Chondrocyte (in vitro differentiated cells): ENCODE results near the gene VPS8. TPM values are rescaled to one million over a fixed set of nuclear protein-coding genes. Genes with fewer than 3 reads are reported as not detected.

Experiments
- DNase-seq: peaks from one replicate; pipeline ENCODE4 v3.0.0; 2021; ENCODE audit warnings: mixed read lengths, low spot score
- H3K27ac Mint-ChIP-seq: one replicate; pipeline ENCODE4 v1.8.0; 2021; ENCODE audit warnings: mild to moderate bottlenecking, moderate library complexity, mixed read lengths; ENCODE audit not compliant: unreplicated experiment
- H3K27me3 Mint-ChIP-seq: 2 replicates; pipeline ENCODE4 v1.8.0; 2021; ENCODE audit warnings: low read depth, mixed read lengths
- H3K36me3 Mint-ChIP-seq: 2 replicates; pipeline ENCODE4 v1.8.0; 2021; ENCODE audit warnings: low read depth, mixed read lengths
- H3K4me1 Mint-ChIP-seq: 2 replicates; pipeline ENCODE4 v1.8.0; 2021; ENCODE audit warnings: low read depth, mild to moderate bottlenecking, mixed read lengths
- H3K4me3 Mint-ChIP-seq: one replicate; pipeline ENCODE4 v1.8.0; 2021; ENCODE audit warnings: mild to moderate bottlenecking, moderate library complexity, mixed read lengths; ENCODE audit not compliant: unreplicated experiment
- H3K9me3 Mint-ChIP-seq: 2 replicates; pipeline ENCODE4 v1.8.0; 2021; ENCODE audit warnings: low read depth, mixed read lengths
- CTCF ChIP-seq: fragments of 200-600 bp; sonication (generic); IDR thresholded peaks from 2 replicates; pipeline ENCODE4 v1.5.0; 2021; ENCODE audit warnings: antibody characterized with exemption, mild to moderate bottlenecking, moderate library complexity
- total RNA-seq: library from RNA; stranded (reverse); gene quantifications from 3 replicates; pipeline ENCODE4 v1.2.1, GENCODE V29; 2021

VPS8 gene
- total RNA-seq, 1 donor from 2014 or later: 53.7 TPM

- Mint-ChIP-seq H3K9me3 (no peaks in the 10 kb centered on the region), H3K4me1 (peaks cover 18% of the 10 kb centered on the region), H3K27ac (no peak overlapping the region), H3K4me3 (no peak overlapping the region), H3K36me3 (no peaks in the 10 kb centered on the region), H3K27me3 (peaks cover 13% of the 10 kb centered on the region)
- peak; percentile 63 for DNase-seq
- no peak for TF ChIP-seq CTCF
Observed at GRCh38 chr3:184773283-184774186, 38.4 kb upstream of the VPS8 start.

GRCh38 chr3:184776916-184777315 lies 35.0 kb upstream of the VPS8 start:
- peak; percentile 29 for DNase-seq
- Mint-ChIP-seq H3K4me1 (peaks cover 16% of the 10 kb centered on the region), H3K27ac (no peak overlapping the region), H3K9me3 (no peaks in the 10 kb centered on the region), H3K27me3 (peaks cover 25% of the 10 kb centered on the region), H3K36me3 (no peaks in the 10 kb centered on the region), H3K4me3 (no peak overlapping the region)
- TF ChIP-seq CTCF: no peak

- H3K27me3 Mint-ChIP-seq: peaks cover 24% of the 10 kb centered on the region
- no peaks in the 10 kb centered on the region for H3K36me3 Mint-ChIP-seq
- H3K4me1 Mint-ChIP-seq: peaks cover 16% of the 10 kb centered on the region
- TF ChIP-seq CTCF: peak; percentile 94
- H3K27ac Mint-ChIP-seq: no peak overlapping the region
- DNase-seq: no peak
- no peak overlapping the region for H3K4me3 Mint-ChIP-seq
- H3K9me3 Mint-ChIP-seq: no peaks in the 10 kb centered on the region
Observed at GRCh38 chr3:184777566-184778356, 34.2 kb upstream of the VPS8 start.

GRCh38 chr3:184778426-184779332 lies 33.3 kb upstream of the VPS8 start:
- H3K4me1 Mint-ChIP-seq: peaks cover 25% of the 10 kb centered on the region
- H3K36me3 Mint-ChIP-seq: no peaks in the 10 kb centered on the region
- H3K27ac Mint-ChIP-seq: no peak overlapping the region
- H3K9me3 Mint-ChIP-seq: no peaks in the 10 kb centered on the region
- TF ChIP-seq CTCF: no peak
- peaks cover 24% of the 10 kb centered on the region for H3K27me3 Mint-ChIP-seq
- no peak for DNase-seq
- H3K4me3 Mint-ChIP-seq: no peak overlapping the region
